Right lobe of liver (tissue), 6 donors: ENCODE data around the gene LRP5. TPM values are rescaled to one million over a fixed set of nuclear protein-coding genes. Genes with fewer than 3 reads are reported as not detected.

Experiments
- ATAC-seq, 4 donors: fragments of 200-7000 bp; cut with Tn5 transposase; one replicate each; pipeline ENCODE4 v1.9.1; 2020; ENCODE audit warnings: mild to moderate bottlenecking in 4 of 4, moderate library complexity in 4 of 4
- DNase-seq, 3 donors: peaks; one replicate each; pipeline ENCODE4 v3.0.0-alpha.2; 2020
- H3K27ac ChIP-seq, 3 donors: fragments of 200-600 bp; one replicate each; pipeline ENCODE4 v1.8.0; 2022
- H3K27me3 ChIP-seq, 2 donors: fragments of 200-600 bp; one replicate each; pipeline ENCODE4 v1.8.0; 2022
- H3K36me3 ChIP-seq, 4 donors: fragments of 200-600 bp; sonication (generic) in 1 of 4; one replicate each; pipeline versions ENCODE4 v1.5.1 to v1.8.0; 2017 to 2022; ENCODE audit warnings: control low read depth in 1 of 4
- H3K4me1 ChIP-seq, 4 donors: fragments of 200-600 bp; sonication (generic) in 1 of 4; one replicate each; pipeline versions ENCODE4 v1.5.1 to v1.8.0; 2017 to 2022; ENCODE audit warnings: control low read depth in 1 of 4
- H3K4me3 ChIP-seq, 3 donors: fragments of 200-600 bp; one replicate each; pipeline ENCODE4 v1.8.0; 2022
- H3K9me3 ChIP-seq, 4 donors: fragments of 200-600 bp; sonication (generic) in 1 of 4; one replicate each; pipeline versions ENCODE4 v1.5.1 to v1.8.0; 2017 to 2022; ENCODE audit warnings: control low read depth in 1 of 4
- CTCF ChIP-seq, 4 donors: fragments of 200-600 bp in 3 of 4; fragments of 450-650 bp in 1 of 4; IDR thresholded peaks; one replicate each; pipeline versions ENCODE4 v1.5.1 to v1.8.0; 2016 to 2022; ENCODE audit warnings: antibody characterized with exemption in 4 of 4, mild to moderate bottlenecking in 2 of 4
- POLR2A ChIP-seq: fragments of 450-650 bp; IDR thresholded peaks from one replicate; pipeline ENCODE4 v1.6.1; 2017; ENCODE audit warnings: antibody characterized with exemption, mild to moderate bottlenecking
- WGBS: methylation state at CpG from one replicate; pipeline ENCODE4 v1.1.6; 2018; ENCODE audit warnings: low coverage, low lambda C conversion rate; ENCODE audit not compliant: insufficient coverage; ENCODE audit errors: missing lambda C conversion rate; 5-methylcytosine and 5-hydroxymethylcytosine counted together
- intact Hi-C, 2 donors: fragments of 100-400 bp; cut with DNase I; formaldehyde crosslinking; loops; one replicate each; pipeline versions ENCODE4 v1.11.2 to v1.14.1; 2022
- total RNA-seq, 6 experiments: library from RNA; depleted of rRNA in 2 of 6; stranded (reverse); fragments of >200 nt in 2 of 6; fragmentation: NEBNext Ultra II Directional in 3 of 6; extraction: Animal tissue kit (Norgen Biotek cat#: 25700) in 3 of 6; gene quantifications; one replicate each; pipeline versions ENCODE4 v1.1.0 to v1.2.4, GENCODE V29; 2016 to 2023
- donor health status: DM: no; HTN: yes; CAD: no.
- donor health status: DM: no; HTN: no; CAD: no.
- donor health status: DM: no; HTN: no; CAD: no.
- donor health status: DM: no; HTN: yes; CAD: no.
- donor health status: DM: no; HTN: yes; CAD: no.

The LRP5 gene
- total RNA-seq, 6 experiments from 2014 or later = 74.4 to 120 (median 88.2) TPM

GRCh38 chr11:68302670-68303069 is 9.7 kb upstream of the LRP5 start:
- Histone ChIP-seq H3K4me3 (no peak overlapping the region), H3K27ac (no peak overlapping the region), H3K36me3 (no peaks in the 10 kb centered on the region), H3K4me1 (peaks cover 3 to 27% (median 6%) of the 10 kb centered on the region in 4 donors), H3K27me3 (no peaks in the 10 kb centered on the region), H3K9me3 (no peaks in the 10 kb centered on the region)
- intact Hi-C loops = loop anchor here in 1 of 2 donors (10.0 kb wide), 1 partner anchor 82 kb away; no protein-coding TSS in a partner anchor
- no peak for TF ChIP-seq POLR2A
- no peak for TF ChIP-seq CTCF (IDR thresholded peaks at IDR 0.05)
- peak in 1 of 3 donors; percentile 60 for DNase-seq
- WGBS = 43% methylated on average over 7 of the region's 7 CpGs
- ATAC-seq = no peak

GRCh38 chr11:68303083-68303482 is 9.3 kb upstream of the LRP5 start:
- Histone ChIP-seq H3K36me3 (no peaks in the 10 kb centered on the region), H3K4me1 (peaks cover under 1 to 25% (median 5%) of the 10 kb centered on the region in 4 donors), H3K4me3 (no peak overlapping the region), H3K9me3 (no peaks in the 10 kb centered on the region), H3K27ac (no peak overlapping the region), H3K27me3 (no peaks in the 10 kb centered on the region)
- TF ChIP-seq CTCF (IDR thresholded peaks at IDR 0.05) = no peak
- no peak for TF ChIP-seq POLR2A
- intact Hi-C loops = loop anchor here in 1 of 2 donors (10.0 kb wide), 1 partner anchor 82 kb away; no protein-coding TSS in a partner anchor
- no peak for ATAC-seq
- DNase-seq = no peak
- WGBS = 34% methylated on average over 2 of the region's 2 CpGs

DNA sequence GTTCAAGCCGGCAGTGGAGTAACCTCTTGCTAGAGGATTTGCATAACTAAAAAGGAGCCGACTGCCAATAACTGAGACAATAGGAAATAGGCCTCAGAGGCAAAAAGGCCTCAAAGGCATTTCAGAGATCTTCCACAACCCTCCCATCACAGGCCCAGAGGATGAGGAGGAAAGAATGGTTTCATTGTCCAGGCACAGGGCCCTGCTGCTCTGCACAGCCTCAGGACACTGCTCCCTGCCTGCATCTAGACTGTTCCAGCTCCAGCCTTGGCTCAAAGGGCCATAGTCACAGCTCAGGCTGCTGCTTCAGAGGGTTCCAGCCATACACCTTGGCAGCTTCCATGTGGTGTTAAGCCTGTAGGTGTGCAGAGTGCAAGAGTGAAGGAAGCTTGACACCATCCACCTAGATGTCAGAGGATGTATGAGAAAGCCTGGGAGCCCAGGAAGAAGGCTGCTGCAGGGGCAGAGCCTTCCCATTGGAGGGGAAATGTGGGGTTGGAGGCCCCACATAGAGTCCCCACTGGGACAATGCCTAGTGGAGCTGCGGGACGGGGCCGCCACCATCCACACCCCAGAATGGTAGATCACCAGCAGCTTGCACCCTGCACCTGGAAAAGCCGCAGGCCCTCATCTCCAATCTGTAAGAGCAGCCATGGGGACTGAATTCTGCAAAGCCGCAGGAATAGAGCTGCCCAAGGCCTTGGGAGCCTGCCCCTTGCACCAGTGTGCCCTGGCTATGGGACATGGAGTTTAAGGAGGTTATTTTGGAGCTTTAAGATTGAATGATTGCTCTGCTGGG is 8.2 kb upstream of the LRP5 start:
- DNase-seq = peak in 1 of 3 donors; percentile 40
- Histone ChIP-seq H3K27me3 (no peaks in the 10 kb centered on the region), H3K4me1 (peaks cover 0 to 16% (median 1%) of the 10 kb centered on the region in 4 donors), H3K9me3 (no peaks in the 10 kb centered on the region), H3K36me3 (no peaks in the 10 kb centered on the region), H3K4me3 (no peak overlapping the region), H3K27ac (no peak overlapping the region)
- ATAC-seq = no peak
- WGBS = 71% methylated on average over 1 of the region's 7 CpGs
- intact Hi-C loops = loop anchor here in 1 of 2 donors (10.0 kb wide), 1 partner anchor 81 kb away; no protein-coding TSS in a partner anchor
- no peak for TF ChIP-seq POLR2A
- TF ChIP-seq CTCF (IDR thresholded peaks at IDR 0.05) = no peak

DNA sequence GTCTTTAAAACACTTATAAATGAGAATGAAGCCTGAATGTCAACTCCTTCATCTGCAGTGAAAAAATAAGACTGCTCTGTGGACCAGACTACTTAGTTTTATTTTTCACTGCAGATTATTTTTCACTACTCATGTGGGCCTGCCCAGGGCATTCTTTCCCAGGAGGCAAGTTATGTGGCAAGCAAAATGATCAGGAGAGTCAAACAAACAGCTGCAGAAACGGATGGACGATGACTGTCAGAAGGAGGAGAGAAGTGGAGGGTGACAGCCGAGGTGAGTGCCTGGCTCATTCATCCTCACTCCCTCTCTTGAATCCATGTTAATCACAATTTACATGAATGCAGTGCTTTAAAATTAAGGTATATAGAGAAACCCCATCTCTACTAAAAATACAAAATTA is 5.8 kb upstream of the LRP5 start:
- no peak overlapping the region for H3K27ac ChIP-seq
- no peaks in the 10 kb centered on the region for H3K36me3 ChIP-seq
- intact Hi-C loops = loop anchor here in 1 of 2 donors (10.0 kb wide), 1 partner anchor 78 kb away; no protein-coding TSS in a partner anchor
- DNase-seq (peak in 1 of 3 donors; percentile 4), ATAC-seq (no peak)
- peaks cover 0 to 14% (median 1%) of the 10 kb centered on the region in 4 donors for H3K4me1 ChIP-seq
- no peak for TF ChIP-seq CTCF (IDR thresholded peaks at IDR 0.05)
- TF ChIP-seq POLR2A = no peak
- no CpG with 5 or more reads among the region's 3 CpGs for WGBS
- no peaks in the 10 kb centered on the region for H3K27me3 ChIP-seq
- H3K9me3 ChIP-seq = no peaks in the 10 kb centered on the region
- H3K4me3 ChIP-seq = no peak overlapping the region
